Loucy (cell line): Measurements from ENCODE around the gene RAC2.

Experiments used
- H2AFZ ChIP-seq: fragments of 200-600 bp; sonication (generic); 2 replicates; pipeline ENCODE4 v1.6.0; 2016; ENCODE audit warnings: antibody characterized with exemption, mild to moderate bottlenecking, low read length, moderate library complexity
- H3F3A ChIP-seq: fragments of 200-600 bp; 2 replicates; pipeline ENCODE4 v1.6.0; 2016; ENCODE audit warnings: antibody characterized with exemption, low read depth, mild to moderate bottlenecking
- H3K27me3 ChIP-seq: fragments of 200-600 bp; sonication (generic); 2 replicates; pipeline ENCODE4 v1.6.1; 2014; ENCODE audit warnings: low read length, mild to moderate bottlenecking; ENCODE audit not compliant: insufficient read depth, poor library complexity, severe bottlenecking
- H3K36me3 ChIP-seq: fragments of 200-600 bp; sonication (generic); 2 replicates; pipeline ENCODE4 v1.6.1; 2016; ENCODE audit warnings: low read length; ENCODE audit not compliant: insufficient read depth
- H3K4me1 ChIP-seq: fragments of 200-600 bp; sonication (generic); 2 replicates; pipeline ENCODE4 v1.5.1; 2014; ENCODE audit warnings: low read length, mild to moderate bottlenecking; ENCODE audit not compliant: insufficient read depth, poor library complexity, severe bottlenecking
- H3K4me2 ChIP-seq: fragments of 200-600 bp; sonication (generic); 2 replicates; pipeline ENCODE4 v1.6.0; 2014; ENCODE audit warnings: antibody characterized with exemption, low read length, low read depth, mild to moderate bottlenecking; ENCODE audit not compliant: poor library complexity, severe bottlenecking
- H3K4me3 ChIP-seq: fragments of 200-600 bp; sonication (generic); 2 replicates; pipeline ENCODE4 v1.5.1; 2014; ENCODE audit warnings: low read length, mild to moderate bottlenecking, mixed read lengths; ENCODE audit not compliant: poor library complexity, severe bottlenecking
- H3K79me2 ChIP-seq: fragments of 200-600 bp; sonication (generic); 2 replicates; pipeline ENCODE4 v1.6.1; 2014; ENCODE audit warnings: low read length; ENCODE audit not compliant: insufficient read depth
- H3K9ac ChIP-seq: fragments of 200-600 bp; sonication (generic); 2 replicates; pipeline ENCODE4 v1.6.0; 2014; ENCODE audit warnings: mild to moderate bottlenecking, low read depth, low read length, moderate library complexity; ENCODE audit not compliant: poor library complexity, severe bottlenecking
- H3K9me2 ChIP-seq: fragments of 200-600 bp; sonication (generic); replicated peaks from 2 replicates; pipeline ENCODE4 v1.6.1; 2016; ENCODE audit warnings: low read depth, low read length, mixed read lengths
- H3K9me3 ChIP-seq: fragments of 200-600 bp; sonication (generic); 2 replicates; pipeline ENCODE4 v1.6.1; 2014; ENCODE audit warnings: mild to moderate bottlenecking, antibody characterized with exemption, low read length, low read depth; ENCODE audit not compliant: insufficient read depth
- H4K20me1 ChIP-seq: fragments of 200-600 bp; sonication (generic); 2 replicates; pipeline ENCODE4 v1.6.0; 2014; ENCODE audit warnings: antibody characterized with exemption, low read length, mild to moderate bottlenecking; ENCODE audit not compliant: insufficient read depth, poor library complexity, severe bottlenecking
- CTCF ChIP-seq: fragments of 200-600 bp; sonication (generic); conservative IDR thresholded peaks from 2 replicates; pipeline ENCODE4 v1.5.1; 2014; ENCODE audit warnings: mild to moderate bottlenecking, antibody characterized with exemption, low read length
- EZH2phosphoT487 ChIP-seq: fragments of 200-600 bp; IDR thresholded peaks from 2 replicates; pipeline ENCODE4 v1.6.1; 2018; ENCODE audit warnings: antibody characterized with exemption, mild to moderate bottlenecking, moderate library complexity, borderline replicate concordance

RAC2 gene

GRCh38 chr22:37244114-37244921, at the start of gene RAC2:
RAC2 (minus strand) TSS chr22:37244269; CDS start chr22:37244148, 121 bp downstream.
- no peaks in the 10 kb centered on the region for H3K9me3 ChIP-seq
- H3K9ac ChIP-seq = peak within 1 kb of the TSS; percentile 99
- peak within 1 kb of the TSS; percentile 94 for H3K4me3 ChIP-seq
- peak within 1 kb of the TSS; percentile 98 for H3K4me2 ChIP-seq
- TF ChIP-seq EZH2phosphoT487 = no peak
- no peak for TF ChIP-seq CTCF
- H3K9me2 ChIP-seq = no peaks in the 10 kb centered on the region
- H3F3A ChIP-seq = peaks cover 12% of the 10 kb centered on the region; the same call in 1 of the 2 replicates
- H3K4me1 ChIP-seq = peaks cover 51% of the 10 kb centered on the region
- H3K79me2 ChIP-seq = peaks cover 47% of the 10 kb centered on the region
- peaks cover 24% of the 10 kb centered on the region; the same call in 1 of the 2 replicates for H3K36me3 ChIP-seq
- peaks cover 7% of the 10 kb centered on the region for H3K27me3 ChIP-seq
- H4K20me1 ChIP-seq = peaks cover 35% of the 10 kb centered on the region
- no peak within 1 kb of the TSS for H2AFZ ChIP-seq

GRCh38 chr22:37293172-37293571, 49.1 kb upstream of the RAC2 start:
- peaks cover 7% of the 10 kb centered on the region for H4K20me1 ChIP-seq

DNA sequence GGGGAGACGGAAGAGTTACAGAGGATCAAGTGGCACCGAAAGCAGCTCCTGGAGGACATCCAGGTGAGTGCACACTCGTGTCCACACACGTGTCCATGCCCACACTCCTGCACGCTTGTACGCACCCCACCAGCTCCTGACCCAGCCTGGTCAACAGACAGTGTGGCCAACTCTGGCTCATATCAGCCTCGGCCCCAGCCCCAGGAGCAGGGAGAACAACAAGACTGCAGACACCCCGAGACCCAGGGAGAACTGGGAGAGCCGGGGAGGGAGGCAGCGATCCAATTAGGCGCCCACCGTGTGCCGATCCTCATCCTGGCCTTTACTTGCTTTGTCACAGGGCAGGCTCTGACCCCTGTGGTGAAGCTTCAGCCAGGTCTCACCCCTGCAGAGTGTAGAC, 48.6 kb upstream of the RAC2 start:
- TF ChIP-seq CTCF (no peak), EZH2phosphoT487 (no peak)
- Histone ChIP-seq H3K4me1 (peaks cover 14% of the 10 kb centered on the region), H3K79me2 (peaks cover 26% of the 10 kb centered on the region; the same call in 1 of the 2 replicates), H4K20me1 (peaks cover 7% of the 10 kb centered on the region), H3K9me3 (no peaks in the 10 kb centered on the region), H3K27me3 (no peaks in the 10 kb centered on the region), H3K4me3 (no peak overlapping the region), H3K36me3 (peaks cover 32% of the 10 kb centered on the region; the same call in 1 of the 2 replicates), H3K4me2 (no peak overlapping the region), H3F3A (no peaks in the 10 kb centered on the region), H2AFZ (no peak overlapping the region), H3K9me2 (no peaks in the 10 kb centered on the region), H3K9ac (no peak overlapping the region)

More at GRCh38 chr22:37293172-37293571, 49.1 kb upstream of the RAC2 start:
- Histone ChIP-seq H3K4me3 (no peak overlapping the region), H3K4me1 (peaks cover 16% of the 10 kb centered on the region), H3K36me3 (peaks cover 34% of the 10 kb centered on the region; the same call in 1 of the 2 replicates), H3K9ac (no peak overlapping the region), H3K27me3 (no peaks in the 10 kb centered on the region), H2AFZ (no peak overlapping the region), H3K4me2 (no peak overlapping the region), H3K79me2 (peaks cover 26% of the 10 kb centered on the region; the same call in 1 of the 2 replicates), H3K9me3 (no peaks in the 10 kb centered on the region), H3K9me2 (no peaks in the 10 kb centered on the region), H3F3A (no peaks in the 10 kb centered on the region)
- TF ChIP-seq EZH2phosphoT487 (no peak), CTCF (no peak)
